HG03342 (cell line): Measurements from ENCODE around the gene CTNND2.
A peak's percentile ranks its signal among the peaks of the same experiment; 100 is the strongest.

Source experiments
- ATAC-seq: cut with Tn5 transposase; IDR thresholded peaks from one replicate; pipeline ENCODE4 v1.9.1; 2021; ENCODE audit warnings: mild to moderate bottlenecking, moderate library complexity; ENCODE audit not compliant: unreplicated experiment

The CTNND2 gene

GRCh38 chr5:11224436-11225187, 679.6 kb downstream of the CTNND2 start:
- ATAC-seq, result no peak

- no peak for ATAC-seq
Measured at GRCh38 chr5:11222169-11222568, 682.1 kb downstream of the CTNND2 start.

DNA sequence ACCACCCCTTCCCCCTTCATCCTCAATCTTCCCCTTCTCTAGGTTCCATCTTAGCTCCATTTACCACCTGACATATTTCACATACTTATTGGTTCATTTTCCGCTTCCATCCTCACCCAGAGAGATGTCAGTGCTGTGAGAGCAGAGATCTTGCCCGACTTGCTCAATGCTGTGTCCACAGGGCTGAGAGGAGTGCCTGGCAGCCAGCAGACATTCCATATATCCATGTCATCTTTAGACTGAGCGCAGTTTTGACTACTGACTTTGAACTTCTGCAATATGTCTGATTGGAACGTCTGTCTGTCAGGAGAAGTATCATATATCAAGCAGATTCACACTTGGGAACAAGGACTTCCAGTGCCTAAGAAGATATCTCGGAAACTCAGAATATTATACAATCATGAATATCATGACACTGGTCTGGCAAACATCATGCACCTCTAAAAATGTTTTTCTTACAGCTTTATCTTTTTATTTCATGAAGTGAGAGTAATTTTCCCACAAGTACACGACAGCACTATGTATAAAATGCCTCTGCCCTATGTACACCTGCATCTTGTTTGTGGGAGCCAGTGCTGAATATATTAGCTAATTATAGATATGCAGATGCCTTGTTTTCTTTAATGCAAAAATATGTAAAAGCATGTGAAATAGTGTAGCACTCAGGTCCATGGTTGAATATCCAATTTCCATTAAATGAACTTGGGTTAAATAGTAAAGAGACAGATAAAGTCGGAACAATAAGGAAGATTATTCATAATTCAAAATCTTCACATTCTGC, 689.2 kb downstream of the CTNND2 start:
- no peak for ATAC-seq

DNA sequence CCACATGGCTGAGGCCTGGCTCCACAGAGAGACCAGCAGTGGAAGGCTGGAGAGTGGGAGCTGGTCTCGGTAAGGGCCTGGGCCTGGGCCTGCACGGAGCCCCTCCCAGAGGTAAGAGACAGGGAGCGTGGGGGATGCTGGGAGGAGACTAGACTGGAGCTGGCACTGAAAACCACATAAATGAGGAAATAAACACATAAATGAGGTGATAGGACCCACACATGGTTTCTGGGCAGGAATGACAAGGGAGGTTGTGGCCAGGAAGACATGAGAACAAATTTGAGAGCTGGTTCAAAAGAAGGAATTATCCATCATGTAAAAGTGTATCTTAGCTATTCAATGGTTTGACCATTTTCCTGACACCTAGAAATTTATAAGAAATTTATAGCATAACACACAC, 691.5 kb downstream of the CTNND2 start:
- no peak for ATAC-seq

GRCh38 chr5:11197726-11198125, 706.5 kb downstream of the CTNND2 start:
- ATAC-seq, result no peak

DNA sequence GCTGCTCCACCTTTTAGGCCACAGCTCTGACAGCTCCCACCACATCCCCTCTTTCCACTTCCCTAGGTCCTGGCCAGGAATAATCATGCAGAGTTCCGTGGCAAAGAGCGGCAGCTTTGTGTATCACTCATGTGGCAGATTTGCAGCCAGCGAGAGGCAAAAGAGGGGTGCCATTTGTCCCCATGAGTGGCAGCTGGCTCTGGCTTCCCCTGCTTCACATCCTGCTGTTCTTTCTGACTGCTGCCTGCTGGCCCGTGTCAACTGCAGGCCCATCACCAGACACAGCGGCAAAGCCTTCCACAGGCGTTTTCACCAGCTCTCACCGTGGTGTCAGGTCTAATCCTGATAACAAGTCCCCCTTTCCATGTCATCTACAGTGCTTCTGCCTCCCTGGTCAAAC, 712.6 kb downstream of the CTNND2 start:
- no peak for ATAC-seq

DNA sequence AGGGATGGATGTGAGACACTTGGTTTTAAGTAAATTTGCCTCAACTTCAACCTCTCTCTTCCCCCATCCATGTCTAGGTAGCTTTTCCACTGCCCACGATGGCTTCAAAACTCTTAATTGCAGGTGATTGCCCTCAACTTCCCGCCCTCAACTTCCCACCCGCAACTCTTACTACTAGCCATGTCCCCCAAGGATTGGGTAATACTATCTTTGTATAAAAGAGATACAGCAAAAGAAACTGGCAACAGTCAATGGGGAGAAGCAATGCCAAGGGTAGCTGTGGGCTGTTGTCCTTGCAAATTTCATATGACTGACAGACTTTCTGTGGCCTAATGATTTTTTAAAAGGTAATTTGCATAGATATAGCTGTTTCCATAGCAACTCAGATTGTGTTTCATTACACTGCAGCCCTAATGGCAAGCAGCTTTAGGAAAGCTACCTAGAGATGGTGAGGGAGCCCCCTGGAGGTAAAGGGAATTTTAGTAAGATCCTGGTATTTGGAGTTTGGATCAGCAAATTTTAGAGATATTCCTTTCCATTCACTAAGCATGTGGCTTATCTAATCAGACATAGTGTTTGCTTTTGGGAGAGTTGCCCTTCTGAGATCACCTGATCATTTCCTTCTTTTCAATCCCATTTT, 721.7 kb downstream of the CTNND2 start:
- peak; percentile 76 for ATAC-seq

DNA sequence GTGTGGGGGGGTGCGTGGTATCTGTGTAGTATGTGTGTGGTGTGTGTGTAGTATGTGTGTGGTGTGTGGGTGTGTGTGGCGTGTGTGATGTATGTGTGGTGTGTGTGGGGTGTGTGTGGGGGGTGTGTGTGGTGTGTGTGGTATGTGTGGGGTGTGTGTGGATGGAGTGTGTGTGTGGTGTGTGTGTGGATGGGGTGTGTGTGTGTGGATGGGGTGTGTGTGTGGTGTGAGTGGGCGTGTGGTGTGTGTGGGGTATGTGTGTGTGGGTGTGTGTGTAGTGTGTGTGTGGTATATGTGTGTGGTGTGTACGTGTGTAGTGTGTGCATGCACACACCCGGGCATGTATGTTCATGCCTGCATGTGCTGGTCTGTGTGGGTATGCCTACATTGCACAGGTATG, 722.3 kb downstream of the CTNND2 start:
- ATAC-seq, result no peak

- no peak for ATAC-seq
Measured at GRCh38 chr5:11180890-11181289, 723.4 kb downstream of the CTNND2 start.

GRCh38 chr5:11177999-11178711, 726.1 kb downstream of the CTNND2 start:
- ATAC-seq, result no peak

DNA sequence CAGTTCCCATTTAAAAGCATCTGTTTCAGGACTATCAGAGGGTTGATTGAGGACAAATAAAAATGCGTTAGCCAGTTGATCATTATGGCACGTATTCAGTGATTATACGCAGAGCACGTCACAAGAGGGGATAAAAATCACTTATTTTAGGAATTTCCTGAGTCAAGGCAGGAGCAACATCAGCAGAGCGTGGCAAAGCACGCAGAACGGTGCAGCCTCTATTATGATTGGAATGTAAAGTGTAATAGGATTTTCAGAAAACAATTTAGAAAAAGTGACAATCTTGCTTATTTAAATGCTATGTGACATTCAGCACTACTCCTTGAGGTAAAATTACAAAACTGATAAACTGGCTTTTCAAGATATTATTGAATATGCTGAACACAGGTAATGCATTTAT, 729.7 kb downstream of the CTNND2 start:
- ATAC-seq, result no peak

GRCh38 chr5:11172484-11172883, 731.8 kb downstream of the CTNND2 start:
- no peak for ATAC-seq

GRCh38 chr5:11171236-11171635, 733.0 kb downstream of the CTNND2 start:
- ATAC-seq, result no peak

GRCh38 chr5:11166923-11167322, 737.3 kb downstream of the CTNND2 start:
- ATAC-seq, result no peak

DNA sequence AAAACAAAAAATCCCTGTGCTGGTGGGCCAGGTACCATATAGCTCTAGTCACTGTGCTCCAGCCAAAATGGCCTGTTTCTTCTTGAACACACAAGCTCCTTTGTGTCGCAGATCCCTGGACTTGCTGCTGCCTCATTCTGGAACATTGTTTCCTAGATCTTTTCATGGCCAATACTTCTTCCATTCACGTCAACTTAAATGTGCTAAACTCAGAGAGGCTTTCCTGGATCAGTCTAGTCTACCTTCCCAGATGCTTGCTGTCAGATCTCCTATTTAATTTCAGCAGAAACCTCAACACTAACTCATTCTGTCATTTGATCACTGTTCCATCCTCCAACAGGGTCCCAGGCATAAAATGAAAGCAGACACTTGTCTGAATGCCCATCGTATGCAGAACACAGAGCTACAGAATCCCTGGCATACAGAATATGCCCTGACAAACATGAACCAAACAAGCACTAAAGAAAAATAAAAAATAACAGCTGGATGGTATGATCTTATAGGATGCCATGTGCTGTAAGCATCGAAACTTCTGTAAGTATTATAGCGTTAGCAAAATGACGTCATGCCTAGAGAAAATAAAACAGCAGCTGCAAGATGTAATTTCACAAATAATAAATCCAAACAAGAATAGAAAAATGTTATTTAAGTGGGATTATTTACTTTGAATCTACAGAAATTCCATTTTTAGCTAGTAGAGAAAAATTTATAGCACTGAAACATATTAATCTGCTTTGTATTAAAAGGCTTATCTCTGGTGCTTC, 739.5 kb downstream of the CTNND2 start:
- no peak for ATAC-seq

DNA sequence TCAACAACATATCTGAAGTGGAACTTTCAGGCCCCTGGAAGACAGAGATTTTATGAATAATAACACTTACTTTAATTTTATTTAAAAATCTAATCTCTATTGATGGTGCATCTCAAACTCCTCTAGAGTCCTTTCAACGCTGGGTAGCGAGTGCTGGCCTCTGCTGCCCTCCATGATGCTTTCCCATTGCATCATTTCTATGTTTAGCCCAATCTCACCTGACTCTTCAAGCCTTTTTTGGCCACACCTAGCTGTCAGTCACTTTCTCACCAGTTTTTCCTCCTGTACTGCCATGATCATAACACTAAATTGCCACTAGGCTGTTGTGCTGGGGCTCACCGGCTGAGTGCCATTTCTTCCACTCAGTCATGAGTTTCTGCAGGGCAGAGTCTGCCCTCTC, 747.1 kb downstream of the CTNND2 start:
- no peak for ATAC-seq

GRCh38 chr5:11153670-11154382, 750.4 kb downstream of the CTNND2 start:
- ATAC-seq, result no peak

- ATAC-seq, result no peak
Measured at GRCh38 chr5:11152368-11152767, 751.9 kb downstream of the CTNND2 start.

DNA sequence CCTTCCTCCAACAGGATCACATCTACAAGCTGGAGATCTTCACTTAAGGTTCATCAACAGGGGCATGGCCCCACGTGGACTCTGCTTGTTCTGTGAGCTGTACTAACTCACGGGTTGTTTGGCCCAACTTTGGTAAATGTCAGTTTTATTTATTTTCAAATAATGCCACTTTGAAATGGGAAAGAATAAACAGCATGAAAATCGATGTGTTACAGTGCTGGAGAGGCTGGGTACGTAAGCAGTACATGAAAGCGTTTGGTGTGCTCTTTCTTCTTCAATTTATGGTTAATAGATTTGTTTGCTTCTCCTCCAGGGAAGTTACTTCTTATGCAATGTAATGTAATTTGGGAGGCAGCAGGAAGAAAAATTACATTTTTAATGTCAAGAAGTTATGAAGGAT, 753.3 kb downstream of the CTNND2 start:
- no peak for ATAC-seq
